ENCODE data around the gene ACOD1.
"Not testable (repeated sequence)": the region's sequence is repeated elsewhere in the genome, so short reads cannot be mapped to it uniquely, and the experiment has no call there.

The ACOD1 gene

GRCh38 chr13:76948149-76948548 lies at the start of gene ACOD1:
Gene ACOD1, plus strand, starts transcription at chr13:76948511. Its CDS starts 48 bp downstream, at chr13:76948559.
- H2AFZ ChIP-seq (ENCODE audit: low read depth, low read length, severe bottlenecking) = no peak within 1 kb of the TSS

DNA sequence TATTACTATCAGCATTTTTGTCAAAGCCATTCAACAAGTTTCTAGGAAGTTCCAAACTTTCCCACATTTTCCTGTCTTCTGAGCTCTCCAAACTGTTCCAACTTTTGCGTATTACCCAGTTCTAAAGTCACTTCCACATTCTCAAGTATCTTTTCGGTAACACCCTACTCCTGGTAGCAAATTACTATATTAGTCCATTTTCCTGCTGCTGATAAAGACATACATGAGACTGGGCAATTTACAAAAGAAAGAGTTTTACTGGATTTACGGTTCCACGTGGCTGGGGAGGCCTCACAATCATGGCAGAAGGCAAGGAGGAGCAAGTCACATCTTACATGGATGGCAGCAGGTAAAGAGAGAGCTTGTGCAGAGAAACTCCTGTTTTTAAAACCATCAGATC lies 49.2 kb upstream of the ACOD1 start:
- H3K9ac ChIP-seq (ENCODE audit: low read length); H3K9me3 ChIP-seq (ENCODE audit: insufficient read depth, low read length); H3K27me3 ChIP-seq (ENCODE audit: low read length); H3K27ac ChIP-seq (ENCODE audit: low read depth, low read length); H3F3A ChIP-seq (ENCODE audit: insufficient read depth); H3K79me2 ChIP-seq (ENCODE audit: insufficient read depth, low read length); H2AFZ ChIP-seq (ENCODE audit: low read depth, low read length, severe bottlenecking); H3K4me2 ChIP-seq (ENCODE audit: low read depth, low read length, poor library complexity, severe bottlenecking); H3K4me3 ChIP-seq (ENCODE audit: insufficient read depth, low read length, poor library complexity, severe bottlenecking); H4K20me1 ChIP-seq (ENCODE audit: low read depth, low read length); H3K9me2 ChIP-seq (replicated peaks; ENCODE audit: insufficient read depth, low read length); H3K36me3 ChIP-seq (ENCODE audit: low read length): not testable (repeated sequence)

More at GRCh38 chr13:76948149-76948548, at the start of gene ACOD1:
- Histone ChIP-seq H3K27me3 (ENCODE audit: low read length) (no peaks in the 10 kb centered on the region), H3K9me3 (ENCODE audit: insufficient read depth, low read length) (no peaks in the 10 kb centered on the region), H3K79me2 (ENCODE audit: insufficient read depth, low read length) (no peaks in the 10 kb centered on the region), H4K20me1 (ENCODE audit: low read depth, low read length) (no peaks in the 10 kb centered on the region), H3K4me2 (ENCODE audit: low read depth, low read length, poor library complexity, severe bottlenecking) (no peak within 1 kb of the TSS), H3K9ac (ENCODE audit: low read length) (no peak within 1 kb of the TSS), H3K9me2 (replicated peaks; ENCODE audit: insufficient read depth, low read length) (no peaks in the 10 kb centered on the region), H3K27ac (ENCODE audit: low read depth, low read length) (no peak within 1 kb of the TSS), H3F3A (ENCODE audit: insufficient read depth) (no peaks in the 10 kb centered on the region), H3K36me3 (ENCODE audit: low read length) (no peaks in the 10 kb centered on the region), H3K4me3 (ENCODE audit: insufficient read depth, low read length, poor library complexity, severe bottlenecking) (no peak within 1 kb of the TSS)
- no peak for TF ChIP-seq EZH2phosphoT487 (conservative IDR thresholded peaks at IDR 0.05; ENCODE audit: low read length)
- TF ChIP-seq, protein P1, sequence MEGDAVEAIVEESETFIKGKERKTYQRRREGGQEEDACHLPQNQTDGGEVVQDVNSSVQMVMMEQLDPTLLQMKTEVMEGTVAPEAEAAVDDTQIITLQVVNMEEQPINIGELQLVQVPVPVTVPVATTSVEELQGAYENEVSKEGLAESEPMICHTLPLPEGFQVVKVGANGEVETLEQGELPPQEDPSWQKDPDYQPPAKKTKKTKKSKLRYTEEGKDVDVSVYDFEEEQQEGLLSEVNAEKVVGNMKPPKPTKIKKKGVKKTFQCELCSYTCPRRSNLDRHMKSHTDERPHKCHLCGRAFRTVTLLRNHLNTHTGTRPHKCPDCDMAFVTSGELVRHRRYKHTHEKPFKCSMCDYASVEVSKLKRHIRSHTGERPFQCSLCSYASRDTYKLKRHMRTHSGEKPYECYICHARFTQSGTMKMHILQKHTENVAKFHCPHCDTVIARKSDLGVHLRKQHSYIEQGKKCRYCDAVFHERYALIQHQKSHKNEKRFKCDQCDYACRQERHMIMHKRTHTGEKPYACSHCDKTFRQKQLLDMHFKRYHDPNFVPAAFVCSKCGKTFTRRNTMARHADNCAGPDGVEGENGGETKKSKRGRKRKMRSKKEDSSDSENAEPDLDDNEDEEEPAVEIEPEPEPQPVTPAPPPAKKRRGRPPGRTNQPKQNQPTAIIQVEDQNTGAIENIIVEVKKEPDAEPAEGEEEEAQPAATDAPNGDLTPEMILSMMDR (IDR thresholded peaks at IDR 0.05; ENCODE audit: insufficient read depth, low read length, poor library complexity, severe bottlenecking) = no peak

GRCh38 chr13:76903544-76904162 lies 44.7 kb upstream of the ACOD1 start:
- Histone ChIP-seq H3K36me3 (ENCODE audit: low read length) (no peaks in the 10 kb centered on the region), H3K9me2 (replicated peaks; ENCODE audit: insufficient read depth, low read length) (no peaks in the 10 kb centered on the region), H3K27me3 (ENCODE audit: low read length) (no peaks in the 10 kb centered on the region)

GRCh38 chr13:76904507-76904906 lies 43.8 kb upstream of the ACOD1 start:
- TF ChIP-seq, protein P1 (IDR thresholded peaks at IDR 0.05; ENCODE audit: insufficient read depth, low read length, poor library complexity, severe bottlenecking) = no peak
- no peaks in the 10 kb centered on the region for H3K9me3 ChIP-seq (ENCODE audit: insufficient read depth, low read length)
- no peak overlapping the region for H3K27ac ChIP-seq (ENCODE audit: low read depth, low read length)
- no peaks in the 10 kb centered on the region for H3F3A ChIP-seq (ENCODE audit: insufficient read depth)
- H3K36me3 ChIP-seq (ENCODE audit: low read length) = no peaks in the 10 kb centered on the region
- no peaks in the 10 kb centered on the region for H3K79me2 ChIP-seq (ENCODE audit: insufficient read depth, low read length)
- H3K9me2 ChIP-seq (replicated peaks; ENCODE audit: insufficient read depth, low read length) = no peaks in the 10 kb centered on the region
- H3K27me3 ChIP-seq (ENCODE audit: low read length) = no peaks in the 10 kb centered on the region
- H3K4me2 ChIP-seq (ENCODE audit: low read depth, low read length, poor library complexity, severe bottlenecking) = no peak overlapping the region
- no peaks in the 10 kb centered on the region for H4K20me1 ChIP-seq (ENCODE audit: low read depth, low read length)
- H3K9ac ChIP-seq (ENCODE audit: low read length) = no peak overlapping the region
- no peak overlapping the region for H2AFZ ChIP-seq (ENCODE audit: low read depth, low read length, severe bottlenecking)
- H3K4me3 ChIP-seq (ENCODE audit: insufficient read depth, low read length, poor library complexity, severe bottlenecking) = no peak overlapping the region

More at GRCh38 chr13:76903544-76904162, 44.7 kb upstream of the ACOD1 start:
- Histone ChIP-seq H3K79me2 (ENCODE audit: insufficient read depth, low read length) (no peaks in the 10 kb centered on the region), H3K9ac (ENCODE audit: low read length) (no peak overlapping the region), H3K4me3 (ENCODE audit: insufficient read depth, low read length, poor library complexity, severe bottlenecking) (no peak overlapping the region), H4K20me1 (ENCODE audit: low read depth, low read length) (no peaks in the 10 kb centered on the region), H3F3A (ENCODE audit: insufficient read depth) (no peaks in the 10 kb centered on the region), H3K4me2 (ENCODE audit: low read depth, low read length, poor library complexity, severe bottlenecking) (no peak overlapping the region), H3K9me3 (ENCODE audit: insufficient read depth, low read length) (no peaks in the 10 kb centered on the region), H2AFZ (ENCODE audit: low read depth, low read length, severe bottlenecking) (no peak overlapping the region), H3K27ac (ENCODE audit: low read depth, low read length) (no peak overlapping the region)
- TF ChIP-seq, protein P1 (IDR thresholded peaks at IDR 0.05; ENCODE audit: insufficient read depth, low read length, poor library complexity, severe bottlenecking) = peak; percentile 85
- no peak for TF ChIP-seq EZH2phosphoT487 (conservative IDR thresholded peaks at IDR 0.05; ENCODE audit: low read length)
